NT2/D1 (cell line): ENCODE results near the gene LDLR.

Experiments
- YY1 ChIP-seq: IDR thresholded peaks from 2 replicates; pipeline ENCODE4 v1.6.1; 2011; ENCODE audit not compliant: insufficient read length, insufficient read depth
- ZNF274 ChIP-seq: IDR thresholded peaks from 2 replicates; pipeline ENCODE4 v1.6.1; 2011; ENCODE audit warnings: mild to moderate bottlenecking, low read depth, low read length

- TF ChIP-seq ZNF274 (no peak), YY1 (no peak)
Measured at GRCh38 chr19:11142528-11143171, 53.4 kb downstream of the LDLR start.
